KMS-11 (cell line): ENCODE measurements around the gene ULK4.

Experiments
- H2AFZ ChIP-seq: fragments of 200-600 bp; sonication (generic); 2 replicates; pipeline ENCODE4 v1.6.1; 2016; ENCODE audit warnings: antibody characterized with exemption, mixed run types, low read depth
- H3K27ac ChIP-seq: fragments of 200-600 bp; sonication (generic); 2 replicates; pipeline ENCODE4 v1.6.1; 2016; ENCODE audit warnings: mild to moderate bottlenecking, mixed run types
- H3K27me3 ChIP-seq: fragments of 200-600 bp; sonication (generic); 2 replicates; pipeline ENCODE4 v1.6.1; 2017; ENCODE audit warnings: mild to moderate bottlenecking, low read depth, mixed run types, moderate library complexity; ENCODE audit not compliant: insufficient read depth
- H3K36me3 ChIP-seq: fragments of 200-600 bp; sonication (generic); 2 replicates; pipeline ENCODE4 v1.6.1; 2017; ENCODE audit warnings: mild to moderate bottlenecking, mixed run types; ENCODE audit not compliant: insufficient read depth
- H3K4me1 ChIP-seq: fragments of 200-600 bp; sonication (generic); 2 replicates; pipeline ENCODE4 v1.6.1; 2016; ENCODE audit warnings: mild to moderate bottlenecking, low read depth, mixed run types; ENCODE audit not compliant: poor library complexity, severe bottlenecking
- H3K4me2 ChIP-seq: fragments of 200-600 bp; sonication (generic); 2 replicates; pipeline ENCODE4 v1.7.0; 2016; ENCODE audit warnings: mild to moderate bottlenecking, mixed run types
- H3K4me3 ChIP-seq: fragments of 200-600 bp; sonication (generic); IDR thresholded peaks from 2 replicates; pipeline ENCODE4 v1.6.1; 2017; ENCODE audit warnings: low read depth, low read length, mixed read lengths; ENCODE audit not compliant: insufficient read depth
- H3K79me2 ChIP-seq: fragments of 200-600 bp; sonication (generic); 2 replicates; pipeline ENCODE4 v1.6.1; 2016; ENCODE audit warnings: low read depth, mixed run types; ENCODE audit not compliant: insufficient read depth
- H3K9ac ChIP-seq: fragments of 200-600 bp; sonication (generic); 2 replicates; pipeline ENCODE4 v1.6.1; 2016; ENCODE audit warnings: mild to moderate bottlenecking, mixed run types
- H4K20me1 ChIP-seq: fragments of 200-600 bp; sonication (generic); 2 replicates; pipeline ENCODE4 v1.6.1; 2016; ENCODE audit warnings: mild to moderate bottlenecking, mixed run types; ENCODE audit not compliant: insufficient read depth
- CTCF ChIP-seq: fragments of 200-600 bp; sonication (generic); conservative IDR thresholded peaks from 2 replicates; pipeline ENCODE4 v1.6.1; 2017; ENCODE audit warnings: low read depth, mild to moderate bottlenecking, antibody characterized with exemption, low read length, moderate library complexity, mixed read lengths

Gene ULK4

GRCh38 chr3:41507336-41508062, 454.4 kb downstream of the ULK4 start:
- H3K4me1 ChIP-seq = no peaks in the 10 kb centered on the region
- H3K4me2 ChIP-seq = no peak overlapping the region
- H2AFZ ChIP-seq = no peak overlapping the region
- no peak for TF ChIP-seq CTCF
- no peaks in the 10 kb centered on the region for H3K36me3 ChIP-seq
- H4K20me1 ChIP-seq = no peaks in the 10 kb centered on the region
- H3K27ac ChIP-seq = no peak overlapping the region
- H3K27me3 ChIP-seq = no peaks in the 10 kb centered on the region
- no peak overlapping the region for H3K4me3 ChIP-seq
- no peaks in the 10 kb centered on the region for H3K79me2 ChIP-seq
- H3K9ac ChIP-seq = no peak overlapping the region

- TF ChIP-seq CTCF = no peak
- H3K27ac ChIP-seq = no peak overlapping the region
- H3K27me3 ChIP-seq = no peaks in the 10 kb centered on the region
- no peaks in the 10 kb centered on the region for H3K79me2 ChIP-seq
- H3K4me3 ChIP-seq = no peak overlapping the region
- no peak overlapping the region for H3K9ac ChIP-seq
- H3K36me3 ChIP-seq = no peaks in the 10 kb centered on the region
- H3K4me2 ChIP-seq = no peak overlapping the region
- no peak overlapping the region for H2AFZ ChIP-seq
- no peaks in the 10 kb centered on the region for H4K20me1 ChIP-seq
- no peaks in the 10 kb centered on the region for H3K4me1 ChIP-seq
These were observed 457.8 kb downstream of the ULK4 start for GRCh38 chr3:41503998-41504623.

- Histone ChIP-seq H4K20me1 (no peaks in the 10 kb centered on the region), H3K9ac (no peak overlapping the region), H3K27ac (no peak overlapping the region), H3K27me3 (no peaks in the 10 kb centered on the region), H3K4me1 (no peaks in the 10 kb centered on the region), H3K36me3 (no peaks in the 10 kb centered on the region), H3K4me3 (no peak overlapping the region), H3K79me2 (no peaks in the 10 kb centered on the region), H2AFZ (no peak overlapping the region), H3K4me2 (no peak overlapping the region)
- TF ChIP-seq CTCF = no peak
These were observed 459.4 kb downstream of the ULK4 start for GRCh38 chr3:41502481-41502880.

GRCh38 chr3:41502023-41502422, 459.9 kb downstream of the ULK4 start:
- H3K36me3 ChIP-seq = no peaks in the 10 kb centered on the region
- H3K9ac ChIP-seq = no peak overlapping the region
- H3K27ac ChIP-seq = no peak overlapping the region
- no peak for TF ChIP-seq CTCF
- no peak overlapping the region for H2AFZ ChIP-seq
- H3K4me2 ChIP-seq = no peak overlapping the region
- no peaks in the 10 kb centered on the region for H3K79me2 ChIP-seq
- H3K4me1 ChIP-seq = no peaks in the 10 kb centered on the region
- no peak overlapping the region for H3K4me3 ChIP-seq
- no peaks in the 10 kb centered on the region for H4K20me1 ChIP-seq
- no peaks in the 10 kb centered on the region for H3K27me3 ChIP-seq
